ENCODE data around the gene CBFB. TPM values are rescaled to one million over a fixed set of nuclear protein-coding genes. Genes with fewer than 3 reads are reported as not detected.

CBFB gene
- total RNA-seq, 4 donors from 2014 or later = 19.7 to 106 (median 33.1) TPM

- H3K4me1 ChIP-seq = peaks cover 4 to 50% (median 20%) of the 10 kb centered on the region in 4 donors
- in situ Hi-C loops (cut with MboI; ENCODE audit: low pct_ligation_motif_present in 1 of 4, low pct_unique_long_range_greater_than_20kb in 1 of 4, low sequenced_read_pairs in 3 of 4) = no loop called here
- H3K27ac ChIP-seq = no peak overlapping the region
- H3K9me3 ChIP-seq = no peaks in the 10 kb centered on the region
- intact Hi-C loops (cut with DNase I; ENCODE audit: low total_unique reads) = no loop called here
- 92 to 95% methylated on average over 5 to 6 of the region's 6 CpGs for WGBS, 2 donors (ENCODE audit: low coverage in 1 of 2)
- TF ChIP-seq EP300 (IDR thresholded peaks at IDR 0.05; ENCODE audit: low read depth) = no peak
- TF ChIP-seq POLR2AphosphoS5 (IDR thresholded peaks at IDR 0.05) = no peak
- no peaks in the 10 kb centered on the region for H3K36me3 ChIP-seq
- H3K4me3 ChIP-seq = no peak overlapping the region
- DNase-seq = no peak
- H3K27me3 ChIP-seq = no peaks in the 10 kb centered on the region
Observed at GRCh38 chr16:67108489-67108888, 79.5 kb downstream of the CBFB start.

- 83% methylated on average over 18 of the region's 18 CpGs; no CpG with 5 or more reads in 1 of the 2 donors for WGBS, 2 donors (ENCODE audit: low coverage in 1 of 2)
- intact Hi-C loops (cut with DNase I; ENCODE audit: low total_unique reads) = no loop called here
- H3K4me1 ChIP-seq = peaks cover 4 to 54% (median 20%) of the 10 kb centered on the region in 4 donors
Observed at GRCh38 chr16:67108931-67109406, 80.0 kb downstream of the CBFB start.

GRCh38 chr16:67109407-67110135, 80.6 kb downstream of the CBFB start, which contains the start of gene PHAF1:
Gene PHAF1 (plus strand): TSS chr16:67109941. CDS start chr16:67110176, 235 bp downstream.
- WGBS, 2 donors (ENCODE audit: low coverage in 1 of 2) = 2 to 10% methylated on average over 2 to 58 of the region's 63 CpGs
- H3K4me3 ChIP-seq = peak within 1 kb of the TSS; percentile 48 to 98 (median 88)
- no peak for TF ChIP-seq CTCF (IDR thresholded peaks at IDR 0.05)
- peak; percentile 85 to 88 (median 85) for TF ChIP-seq POLR2AphosphoS5 (IDR thresholded peaks at IDR 0.05)
- TF ChIP-seq POLR2A (IDR thresholded peaks at IDR 0.05) = peak; percentile 83
- peaks cover 4 to 56% (median 18%) of the 10 kb centered on the region in 4 donors for H3K4me1 ChIP-seq
- H3K27me3 ChIP-seq = no peaks in the 10 kb centered on the region
- H3K36me3 ChIP-seq = no peaks in the 10 kb centered on the region
- H3K27ac ChIP-seq = peak within 1 kb of the TSS; percentile 78 to 88 (median 85)
- H3K9me3 ChIP-seq = no peaks in the 10 kb centered on the region
- in situ Hi-C loops (cut with MboI; ENCODE audit: low pct_ligation_motif_present in 1 of 4, low pct_unique_long_range_greater_than_20kb in 1 of 4, low sequenced_read_pairs in 3 of 4) = no loop called here
- intact Hi-C loops (cut with DNase I; ENCODE audit: low total_unique reads) = no loop called here
- peak; percentile 97 for DNase-seq

More at GRCh38 chr16:67108931-67109406, 80.0 kb downstream of the CBFB start:
- in situ Hi-C loops (cut with MboI; ENCODE audit: low pct_ligation_motif_present in 1 of 4, low pct_unique_long_range_greater_than_20kb in 1 of 4, low sequenced_read_pairs in 3 of 4) = no loop called here
- TF ChIP-seq POLR2AphosphoS5 (IDR thresholded peaks at IDR 0.05) (no peak), POLR2A (IDR thresholded peaks at IDR 0.05) (no peak)
- Histone ChIP-seq H3K9me3 (no peaks in the 10 kb centered on the region), H3K4me3 (peak overlapping the region in 3 of 4 donors; percentile 85 to 98 (median 90)), H3K27ac (peak overlapping the region; percentile 78 to 88 (median 85)), H3K36me3 (no peaks in the 10 kb centered on the region), H3K27me3 (no peaks in the 10 kb centered on the region)
- DNase-seq = no peak

GRCh38 chr16:67111951-67112444, 83.0 kb downstream of the CBFB start:
- in situ Hi-C loops (cut with MboI; ENCODE audit: low pct_ligation_motif_present in 1 of 4, low pct_unique_long_range_greater_than_20kb in 1 of 4, low sequenced_read_pairs in 3 of 4) (no loop called here), intact Hi-C loops (cut with DNase I; ENCODE audit: low total_unique reads) (no loop called here)
- Histone ChIP-seq H3K4me1 (peaks cover 4 to 42% (median 17%) of the 10 kb centered on the region in 4 donors), H3K27ac (no peak overlapping the region), H3K4me3 (no peak overlapping the region), H3K36me3 (no peaks in the 10 kb centered on the region), H3K9me3 (no peaks in the 10 kb centered on the region), H3K27me3 (no peaks in the 10 kb centered on the region)
- 80 to 83% methylated on average over 3 to 4 of the region's 4 CpGs for WGBS, 2 donors (ENCODE audit: low coverage in 1 of 2)
- DNase-seq = no peak
- TF ChIP-seq POLR2AphosphoS5 (IDR thresholded peaks at IDR 0.05) (no peak), CTCF (IDR thresholded peaks at IDR 0.05) (no peak), POLR2A (IDR thresholded peaks at IDR 0.05) (no peak), EP300 (IDR thresholded peaks at IDR 0.05; ENCODE audit: low read depth) (no peak)

Data from transverse colon (tissue), 4 donors.